Parathyroid adenoma (tissue), 2 donors: ENCODE measurements around the gene CACHD1.

Source experiments
- H2AFZ ChIP-seq: fragments of 300-600 bp; sonication (generic); one replicate; pipeline ENCODE4 v1.7.0; 2017; ENCODE audit warnings: antibody characterized with exemption, mild to moderate bottlenecking
- H3K27ac ChIP-seq: fragments of 300-600 bp; sonication (generic); one replicate; pipeline ENCODE4 v1.7.0; 2017
- H3K27me3 ChIP-seq: fragments of 300-600 bp; sonication (generic); one replicate; pipeline ENCODE4 v1.7.0; 2017; ENCODE audit warnings: low read length; ENCODE audit not compliant: control insufficient read depth, insufficient read depth
- H3K36me3 ChIP-seq: fragments of 300-600 bp; sonication (generic); one replicate; pipeline ENCODE4 v1.7.0; 2017; ENCODE audit warnings: low read length; ENCODE audit not compliant: control insufficient read depth, insufficient read depth
- H3K4me1 ChIP-seq: fragments of 300-600 bp; sonication (generic); one replicate; pipeline ENCODE4 v1.7.0; 2017; ENCODE audit warnings: control low read depth
- H3K4me2 ChIP-seq: fragments of 300-600 bp; sonication (generic); one replicate; pipeline ENCODE4 v1.7.0; 2017; ENCODE audit warnings: low read length
- H3K4me3 ChIP-seq: fragments of 300-600 bp; sonication (generic); one replicate; pipeline ENCODE4 v1.7.0; 2017; ENCODE audit warnings: low read depth, low read length
- H3K79me2 ChIP-seq: fragments of 300-600 bp; sonication (generic); one replicate; pipeline ENCODE4 v1.7.0; 2017; ENCODE audit warnings: control low read depth
- H3K9ac ChIP-seq: fragments of 300-600 bp; sonication (generic); one replicate; pipeline ENCODE4 v1.7.0; 2017; ENCODE audit warnings: mild to moderate bottlenecking
- H3K9me3 ChIP-seq: fragments of 300-600 bp; sonication (generic); one replicate; pipeline ENCODE4 v1.7.0; 2017; ENCODE audit warnings: low read length; ENCODE audit not compliant: control insufficient read depth
- TF ChIP-seq, protein P1 (sequence below): fragments of 300-600 bp; sonication (generic); IDR thresholded peaks from one replicate; pipeline ENCODE4 v1.7.0; 2017; ENCODE audit warnings: antibody characterized with exemption, mild to moderate bottlenecking
- donor health status: primary hyperparathyroidism.

Gene CACHD1

DNA sequence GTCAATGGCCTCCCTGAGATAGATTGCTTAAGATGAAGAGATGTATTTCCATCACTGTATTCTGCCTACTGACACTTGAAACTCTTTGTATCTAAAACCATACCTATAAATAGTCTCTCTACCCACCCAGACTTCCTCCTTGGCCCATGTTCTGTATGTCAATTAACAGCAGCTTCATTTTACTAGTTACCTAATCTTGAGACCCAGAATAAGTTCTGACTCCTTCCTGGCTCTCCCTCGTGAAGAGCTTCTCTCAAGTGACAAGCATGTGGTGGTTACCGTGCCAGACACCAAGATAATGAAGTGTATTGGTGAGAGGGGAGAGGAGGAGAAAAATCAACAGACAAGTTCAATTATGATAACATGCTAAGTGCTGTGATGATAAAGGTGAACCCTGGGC lies 146.1 kb downstream of the CACHD1 start:
- H3K79me2 ChIP-seq = no peaks in the 10 kb centered on the region
- no peaks in the 10 kb centered on the region for H3K9me3 ChIP-seq
- no peaks in the 10 kb centered on the region for H3K36me3 ChIP-seq
- no peaks in the 10 kb centered on the region for H3K4me1 ChIP-seq
- no peak overlapping the region for H3K4me2 ChIP-seq
- H3K9ac ChIP-seq = no peak overlapping the region
- no peak overlapping the region for H3K4me3 ChIP-seq
- TF ChIP-seq, protein P1, sequence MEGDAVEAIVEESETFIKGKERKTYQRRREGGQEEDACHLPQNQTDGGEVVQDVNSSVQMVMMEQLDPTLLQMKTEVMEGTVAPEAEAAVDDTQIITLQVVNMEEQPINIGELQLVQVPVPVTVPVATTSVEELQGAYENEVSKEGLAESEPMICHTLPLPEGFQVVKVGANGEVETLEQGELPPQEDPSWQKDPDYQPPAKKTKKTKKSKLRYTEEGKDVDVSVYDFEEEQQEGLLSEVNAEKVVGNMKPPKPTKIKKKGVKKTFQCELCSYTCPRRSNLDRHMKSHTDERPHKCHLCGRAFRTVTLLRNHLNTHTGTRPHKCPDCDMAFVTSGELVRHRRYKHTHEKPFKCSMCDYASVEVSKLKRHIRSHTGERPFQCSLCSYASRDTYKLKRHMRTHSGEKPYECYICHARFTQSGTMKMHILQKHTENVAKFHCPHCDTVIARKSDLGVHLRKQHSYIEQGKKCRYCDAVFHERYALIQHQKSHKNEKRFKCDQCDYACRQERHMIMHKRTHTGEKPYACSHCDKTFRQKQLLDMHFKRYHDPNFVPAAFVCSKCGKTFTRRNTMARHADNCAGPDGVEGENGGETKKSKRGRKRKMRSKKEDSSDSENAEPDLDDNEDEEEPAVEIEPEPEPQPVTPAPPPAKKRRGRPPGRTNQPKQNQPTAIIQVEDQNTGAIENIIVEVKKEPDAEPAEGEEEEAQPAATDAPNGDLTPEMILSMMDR = no peak
- H2AFZ ChIP-seq = no peak overlapping the region
- H3K27me3 ChIP-seq = no peaks in the 10 kb centered on the region
- no peak overlapping the region for H3K27ac ChIP-seq

DNA sequence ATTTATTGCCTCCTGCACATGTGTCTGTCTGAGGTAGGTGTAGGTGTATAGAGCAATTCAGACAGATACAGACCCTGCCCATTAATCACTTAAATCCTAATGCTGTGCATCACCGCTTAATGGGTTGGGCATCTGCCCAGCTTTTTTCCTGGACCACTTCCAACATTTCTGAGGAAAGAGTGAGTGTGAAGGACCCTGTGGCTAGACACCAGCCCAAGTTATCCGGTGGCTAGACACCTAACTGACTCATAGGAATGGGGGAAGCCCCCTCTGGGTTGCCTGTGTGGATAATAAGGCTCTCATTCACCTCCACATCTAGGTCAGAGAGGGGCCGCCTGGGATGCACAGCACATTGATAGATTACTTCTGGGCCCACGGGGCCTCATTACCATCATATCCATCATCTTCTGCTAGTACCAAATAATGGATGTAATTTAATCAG lies 153.8 kb downstream of the CACHD1 start:
- Histone ChIP-seq H3K4me3 (no peak overlapping the region), H3K27ac (no peak overlapping the region), H3K27me3 (no peaks in the 10 kb centered on the region), H3K79me2 (no peaks in the 10 kb centered on the region), H2AFZ (no peak overlapping the region), H3K36me3 (no peaks in the 10 kb centered on the region), H3K9me3 (no peaks in the 10 kb centered on the region), H3K4me1 (peaks cover 3% of the 10 kb centered on the region), H3K9ac (no peak overlapping the region), H3K4me2 (no peak overlapping the region)
- TF ChIP-seq, protein P1 = no peak

DNA sequence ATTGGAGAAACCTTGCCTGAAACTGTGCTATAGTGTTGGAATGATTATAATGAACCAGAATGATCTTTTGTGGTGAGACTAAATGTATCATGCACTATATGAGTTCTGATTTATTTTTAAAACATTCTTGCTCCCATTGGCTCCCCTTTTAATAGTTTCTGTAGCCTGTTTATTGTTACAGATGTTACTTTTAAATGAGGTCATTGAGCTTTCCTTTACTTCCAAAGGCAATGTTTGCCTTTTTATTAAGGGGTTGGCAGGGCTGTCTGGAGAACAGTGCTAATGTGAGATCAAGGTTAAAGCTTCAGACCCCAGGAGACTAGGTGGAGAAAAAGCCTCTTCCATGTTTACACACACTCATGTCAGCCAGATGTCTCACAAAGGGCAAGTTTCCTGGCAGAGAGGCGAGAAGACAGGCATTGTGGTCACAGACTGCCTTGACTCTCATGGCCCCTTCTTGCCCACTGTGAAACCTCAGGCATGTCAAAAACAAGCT lies 154.3 kb downstream of the CACHD1 start:
- Histone ChIP-seq H3K4me3 (no peak overlapping the region), H3K4me2 (no peak overlapping the region), H3K27me3 (no peaks in the 10 kb centered on the region), H3K27ac (no peak overlapping the region), H3K9me3 (no peaks in the 10 kb centered on the region), H3K9ac (no peak overlapping the region), H2AFZ (no peak overlapping the region), H3K79me2 (no peaks in the 10 kb centered on the region), H3K4me1 (peaks cover 3% of the 10 kb centered on the region), H3K36me3 (no peaks in the 10 kb centered on the region)
- TF ChIP-seq, protein P1 = no peak

DNA sequence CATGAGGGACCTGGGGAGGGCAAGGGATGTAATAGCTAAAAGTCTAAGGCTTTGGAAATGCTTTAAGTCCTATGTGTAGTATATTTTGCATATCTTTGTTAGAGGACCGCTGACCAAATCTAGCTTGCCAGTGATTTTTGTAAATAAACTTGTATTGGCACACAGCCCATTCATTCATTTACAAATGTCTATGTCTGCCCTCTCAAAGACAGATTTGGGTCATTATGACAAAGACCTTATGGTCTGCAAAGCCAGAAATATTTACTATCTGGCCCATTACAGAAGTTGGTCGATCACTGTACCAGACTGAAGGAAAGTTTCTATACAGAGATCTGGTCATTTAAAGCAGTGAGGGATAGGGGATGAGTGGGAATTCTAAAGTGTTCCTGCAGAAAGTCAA lies 154.9 kb downstream of the CACHD1 start:
- Histone ChIP-seq H3K4me3 (no peak overlapping the region), H3K27ac (no peak overlapping the region)
- TF ChIP-seq, protein P1 = no peak

DNA sequence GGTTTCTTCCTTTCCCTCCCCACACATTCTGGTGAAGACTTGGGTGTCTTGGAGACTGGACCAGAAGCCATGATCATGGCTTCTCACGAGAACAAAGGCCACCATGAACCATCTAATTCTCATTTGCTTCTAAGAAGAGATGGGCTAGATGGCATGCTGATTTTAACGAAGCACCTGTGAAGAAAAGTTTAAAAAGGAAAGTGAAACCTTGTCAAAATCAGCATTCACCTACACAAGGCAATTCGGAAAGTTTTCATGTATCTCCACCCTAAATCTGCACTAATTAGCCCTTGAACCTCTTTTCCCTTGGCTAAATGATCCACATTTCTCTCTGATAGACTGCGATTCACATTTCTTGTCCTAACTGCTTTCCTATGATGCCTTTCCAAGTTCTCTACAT lies 160.7 kb downstream of the CACHD1 start:
- H3K4me2 ChIP-seq = no peak overlapping the region
- no peak overlapping the region for H3K9ac ChIP-seq
- H3K9me3 ChIP-seq = no peaks in the 10 kb centered on the region
- H3K4me1 ChIP-seq = no peaks in the 10 kb centered on the region
- H3K36me3 ChIP-seq = no peaks in the 10 kb centered on the region
- no peaks in the 10 kb centered on the region for H3K27me3 ChIP-seq
- H3K79me2 ChIP-seq = no peaks in the 10 kb centered on the region
- TF ChIP-seq, protein P1 = no peak
- H2AFZ ChIP-seq = no peak overlapping the region
- no peak overlapping the region for H3K27ac ChIP-seq
- H3K4me3 ChIP-seq = no peak overlapping the region

More for the DNA sequence above, 154.9 kb downstream of the CACHD1 start:
- Histone ChIP-seq H3K79me2 (no peaks in the 10 kb centered on the region), H2AFZ (no peak overlapping the region), H3K4me2 (no peak overlapping the region), H3K9me3 (no peaks in the 10 kb centered on the region), H3K4me1 (peaks cover 3% of the 10 kb centered on the region), H3K36me3 (no peaks in the 10 kb centered on the region), H3K27me3 (no peaks in the 10 kb centered on the region), H3K9ac (no peak overlapping the region)
